ENCODE measurements around the gene SAMD3.

SAMD3 gene

DNA sequence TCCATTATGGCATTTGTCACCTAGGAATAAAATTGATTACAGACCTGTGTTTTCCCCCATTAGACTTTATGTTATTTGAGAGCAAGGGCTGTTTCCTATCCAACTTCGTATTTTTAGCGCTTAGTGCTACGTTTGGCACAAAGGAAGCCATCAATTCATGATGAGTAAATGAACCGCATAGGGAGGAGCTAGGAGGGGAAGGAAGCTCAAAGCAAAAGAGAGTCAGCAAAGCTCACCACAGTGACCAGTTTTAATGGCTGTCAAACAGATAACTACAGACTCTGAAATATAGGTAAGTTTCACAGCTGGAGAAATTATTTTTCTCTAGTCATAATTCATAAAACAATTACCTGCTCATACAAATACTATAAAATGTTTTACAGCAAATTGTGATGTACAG, 6.9 kb upstream of the SAMD3 start:
- Histone ChIP-seq H3K4me2 (ENCODE audit: low read depth, low read length, poor library complexity, severe bottlenecking) (no peak overlapping the region), H3K36me3 (ENCODE audit: low read length) (no peaks in the 10 kb centered on the region), H3K9me2 (replicated peaks; ENCODE audit: insufficient read depth, low read length) (no peaks in the 10 kb centered on the region), H4K20me1 (ENCODE audit: low read depth, low read length) (no peaks in the 10 kb centered on the region), H3K27me3 (ENCODE audit: low read length) (no peaks in the 10 kb centered on the region), H3K4me3 (ENCODE audit: insufficient read depth, low read length, poor library complexity, severe bottlenecking) (no peak overlapping the region), H3K9ac (ENCODE audit: low read length) (no peak overlapping the region), H2AFZ (ENCODE audit: low read depth, low read length, severe bottlenecking) (no peak overlapping the region), H3K9me3 (ENCODE audit: insufficient read depth, low read length) (no peaks in the 10 kb centered on the region), H3K79me2 (ENCODE audit: insufficient read depth, low read length) (no peaks in the 10 kb centered on the region), H3K27ac (ENCODE audit: low read depth, low read length) (no peak overlapping the region), H3F3A (ENCODE audit: insufficient read depth) (no peaks in the 10 kb centered on the region)
- TF ChIP-seq, protein P1, sequence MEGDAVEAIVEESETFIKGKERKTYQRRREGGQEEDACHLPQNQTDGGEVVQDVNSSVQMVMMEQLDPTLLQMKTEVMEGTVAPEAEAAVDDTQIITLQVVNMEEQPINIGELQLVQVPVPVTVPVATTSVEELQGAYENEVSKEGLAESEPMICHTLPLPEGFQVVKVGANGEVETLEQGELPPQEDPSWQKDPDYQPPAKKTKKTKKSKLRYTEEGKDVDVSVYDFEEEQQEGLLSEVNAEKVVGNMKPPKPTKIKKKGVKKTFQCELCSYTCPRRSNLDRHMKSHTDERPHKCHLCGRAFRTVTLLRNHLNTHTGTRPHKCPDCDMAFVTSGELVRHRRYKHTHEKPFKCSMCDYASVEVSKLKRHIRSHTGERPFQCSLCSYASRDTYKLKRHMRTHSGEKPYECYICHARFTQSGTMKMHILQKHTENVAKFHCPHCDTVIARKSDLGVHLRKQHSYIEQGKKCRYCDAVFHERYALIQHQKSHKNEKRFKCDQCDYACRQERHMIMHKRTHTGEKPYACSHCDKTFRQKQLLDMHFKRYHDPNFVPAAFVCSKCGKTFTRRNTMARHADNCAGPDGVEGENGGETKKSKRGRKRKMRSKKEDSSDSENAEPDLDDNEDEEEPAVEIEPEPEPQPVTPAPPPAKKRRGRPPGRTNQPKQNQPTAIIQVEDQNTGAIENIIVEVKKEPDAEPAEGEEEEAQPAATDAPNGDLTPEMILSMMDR (IDR thresholded peaks at IDR 0.05; ENCODE audit: insufficient read depth, low read length, poor library complexity, severe bottlenecking), result no peak
- TF ChIP-seq EZH2phosphoT487 (conservative IDR thresholded peaks at IDR 0.05; ENCODE audit: low read length), result no peak

DNA sequence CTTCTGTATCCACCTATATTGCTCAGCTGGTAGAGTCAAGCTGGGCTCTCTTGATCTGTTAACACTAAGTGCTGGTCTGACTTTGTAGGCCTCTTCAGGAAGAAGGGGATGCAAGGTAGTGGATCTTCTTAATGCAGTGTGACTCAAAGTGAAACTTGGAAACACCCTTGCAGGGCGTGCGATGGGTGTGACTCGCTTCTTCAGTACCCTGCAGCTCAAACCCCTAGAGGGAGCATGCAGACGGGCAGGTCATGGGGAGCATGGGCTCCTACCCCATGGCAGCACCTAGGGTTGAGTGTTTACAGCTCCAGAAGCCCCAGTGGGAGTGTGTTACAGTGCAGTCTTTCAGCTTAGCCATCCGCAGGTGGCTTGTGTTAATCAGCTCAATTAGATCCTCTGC, 757 bp upstream of the SAMD3 start:
- no peak for TF ChIP-seq EZH2phosphoT487 (conservative IDR thresholded peaks at IDR 0.05; ENCODE audit: low read length)
- TF ChIP-seq, protein P1 (IDR thresholded peaks at IDR 0.05; ENCODE audit: insufficient read depth, low read length, poor library complexity, severe bottlenecking), result no peak
- Histone ChIP-seq H3K27ac (ENCODE audit: low read depth, low read length) (no peak overlapping the region), H4K20me1 (ENCODE audit: low read depth, low read length) (no peaks in the 10 kb centered on the region), H3K27me3 (ENCODE audit: low read length) (no peaks in the 10 kb centered on the region), H3K4me2 (ENCODE audit: low read depth, low read length, poor library complexity, severe bottlenecking) (no peak overlapping the region), H3K9me2 (replicated peaks; ENCODE audit: insufficient read depth, low read length) (no peaks in the 10 kb centered on the region), H3K36me3 (ENCODE audit: low read length) (no peaks in the 10 kb centered on the region), H3K79me2 (ENCODE audit: insufficient read depth, low read length) (no peaks in the 10 kb centered on the region), H3K4me3 (ENCODE audit: insufficient read depth, low read length, poor library complexity, severe bottlenecking) (no peak overlapping the region), H3K9ac (ENCODE audit: low read length) (no peak overlapping the region), H2AFZ (ENCODE audit: low read depth, low read length, severe bottlenecking) (no peak overlapping the region), H3F3A (ENCODE audit: insufficient read depth) (no peaks in the 10 kb centered on the region), H3K9me3 (ENCODE audit: insufficient read depth, low read length) (no peaks in the 10 kb centered on the region)

DNA sequence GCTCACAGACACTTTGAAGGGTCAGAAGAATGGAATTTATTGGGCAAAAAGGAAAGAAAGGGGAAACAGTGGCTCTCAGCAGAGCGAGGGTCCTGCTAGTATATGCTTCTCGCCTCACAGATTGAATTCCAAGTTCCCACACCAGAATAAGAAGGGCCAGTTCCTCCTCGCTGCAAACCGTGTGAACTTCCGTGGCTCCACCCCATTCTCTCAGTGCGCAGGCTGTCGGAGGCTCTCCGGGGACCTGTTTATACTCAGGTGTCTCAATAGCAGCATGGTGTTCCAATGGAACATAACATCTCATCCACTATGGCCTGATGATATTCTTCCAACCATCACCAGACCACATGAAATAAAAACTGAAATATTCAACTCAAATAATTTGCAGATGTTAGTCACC, 4.6 kb downstream of the SAMD3 start:
- no peaks in the 10 kb centered on the region for H3K9me3 ChIP-seq (ENCODE audit: insufficient read depth, low read length)
- no peaks in the 10 kb centered on the region for H3K36me3 ChIP-seq (ENCODE audit: low read length)
- no peaks in the 10 kb centered on the region for H4K20me1 ChIP-seq (ENCODE audit: low read depth, low read length)
- TF ChIP-seq, protein P1 (IDR thresholded peaks at IDR 0.05; ENCODE audit: insufficient read depth, low read length, poor library complexity, severe bottlenecking), result no peak
- no peak for TF ChIP-seq EZH2phosphoT487 (conservative IDR thresholded peaks at IDR 0.05; ENCODE audit: low read length)
- H3K4me3 ChIP-seq (ENCODE audit: insufficient read depth, low read length, poor library complexity, severe bottlenecking), result no peak overlapping the region
- H3K4me2 ChIP-seq (ENCODE audit: low read depth, low read length, poor library complexity, severe bottlenecking), result no peak overlapping the region
- H3K27me3 ChIP-seq (ENCODE audit: low read length), result no peaks in the 10 kb centered on the region
- H3K9ac ChIP-seq (ENCODE audit: low read length), result no peak overlapping the region
- H3K27ac ChIP-seq (ENCODE audit: low read depth, low read length), result no peak overlapping the region
- H3K9me2 ChIP-seq (replicated peaks; ENCODE audit: insufficient read depth, low read length), result no peaks in the 10 kb centered on the region
- H3K79me2 ChIP-seq (ENCODE audit: insufficient read depth, low read length), result no peaks in the 10 kb centered on the region
- no peaks in the 10 kb centered on the region for H3F3A ChIP-seq (ENCODE audit: insufficient read depth)
- no peak overlapping the region for H2AFZ ChIP-seq (ENCODE audit: low read depth, low read length, severe bottlenecking)

All from SU-DHL-6 (cell line).